ENCODE data around the gene TCHP. TPM values are rescaled to one million over a fixed set of nuclear protein-coding genes. Genes with fewer than 3 reads are reported as not detected.

TCHP gene
- total RNA-seq, 1 experiment from 2014 or later = 13.3 TPM

- no peak overlapping the region for H3K9ac ChIP-seq (ENCODE audit: extremely low read depth, insufficient read length, low read length)
- 0 out of 4 replicates have a peak, but pooled peaks cover 3 to 4% of the 10 kb centered on the region in 2 experiments for H3K4me1 Mint-ChIP-seq
- no peak overlapping the region for H3K18ac ChIP-seq (ENCODE audit: insufficient read length, low read depth, low read length)
- no peaks in the 10 kb centered on the region for H3K4me1 ChIP-seq (ENCODE audit: insufficient read depth, low read length)
- no peaks in the 10 kb centered on the region for H3K9me3 Mint-ChIP-seq
- peaks cover 4% of the 10 kb centered on the region for H3K27me3 Mint-ChIP-seq (ENCODE audit: low read depth)
- no peak overlapping the region for H3T11ph ChIP-seq (ENCODE audit: low read length)
- H2BK12ac ChIP-seq (ENCODE audit: insufficient read length, low read depth, low read length) = no peak overlapping the region
- H2AFZ ChIP-seq (ENCODE audit: low read length) = no peak overlapping the region
- no peak overlapping the region for H3K23ac ChIP-seq (ENCODE audit: insufficient read length, low read depth, low read length)
- H3K27ac ChIP-seq (ENCODE audit: insufficient read length, low read depth, low read length) = no peak overlapping the region
- H2AK5ac ChIP-seq (ENCODE audit: insufficient read length, low read length) = no peak overlapping the region
- no peak overlapping the region for H3K27ac Mint-ChIP-seq
- TF ChIP-seq CTCF (conservative IDR thresholded peaks at IDR 0.05) = no peak
- H3K4me2 ChIP-seq (ENCODE audit: insufficient read depth, insufficient read length, low read length) = no peak overlapping the region
- H3K23me2 ChIP-seq (ENCODE audit: insufficient read length, low read depth, low read length, poor library complexity, severe bottlenecking) = no peaks in the 10 kb centered on the region
- no peak overlapping the region for H4K5ac ChIP-seq (ENCODE audit: insufficient read length, low read depth, low read length)
- no peak overlapping the region for H2BK5ac ChIP-seq (ENCODE audit: insufficient read length, low read length)
- no CpG with 5 or more reads among the region's 12 CpGs for WGBS (ENCODE audit: extremely low coverage, insufficient read length, low lambda C conversion rate)
- no peaks in the 10 kb centered on the region for H3K27me3 ChIP-seq (ENCODE audit: insufficient read depth, low read length)
- H2BK20ac ChIP-seq (ENCODE audit: low read depth, low read length, poor library complexity, severe bottlenecking) = no peak overlapping the region
- no peak for DNase-seq
- H2BK120ac ChIP-seq (ENCODE audit: low read depth, low read length, poor library complexity, severe bottlenecking) = no peak overlapping the region
- H3K9me3 ChIP-seq (ENCODE audit: control insufficient read depth, low read depth, low read length) = no peaks in the 10 kb centered on the region
- no peak overlapping the region for H3K4ac ChIP-seq (ENCODE audit: low read depth, low read length)
- no peak overlapping the region for H3K14ac ChIP-seq (ENCODE audit: insufficient read depth, low read length)
- H3K79me1 ChIP-seq (ENCODE audit: insufficient read depth, low read depth, low read length, poor library complexity, severe bottlenecking) = no peaks in the 10 kb centered on the region
- H4K91ac ChIP-seq (ENCODE audit: insufficient read length, low read depth, low read length) = no peak overlapping the region
- H4K8ac ChIP-seq (replicated peaks; ENCODE audit: insufficient read length, low read depth, low read length) = no peak overlapping the region
- no peak overlapping the region for H3K56ac ChIP-seq (ENCODE audit: insufficient read length, low read depth, low read length)
- H3K4me3 Mint-ChIP-seq = no peak overlapping the region
- no peaks in the 10 kb centered on the region for H3K79me2 ChIP-seq (ENCODE audit: insufficient read depth, low read length)
- no peaks in the 10 kb centered on the region for H4K20me1 ChIP-seq (ENCODE audit: control insufficient read depth, insufficient read depth, insufficient read length)
- H3K36me3 Mint-ChIP-seq (ENCODE audit: insufficient read depth in 1 of 3, low read depth in 3 of 3) = peaks cover 4 to 77% (median 25%) of the 10 kb centered on the region in 3 experiments
- H2BK15ac ChIP-seq (ENCODE audit: low read depth, low read length) = no peak overlapping the region
Measured at GRCh38 chr12:109912855-109913321, 12.8 kb downstream of the TCHP start.

Data from H9 (cell line).